Measurements from ENCODE around the gene ZDHHC11.
"Not testable (repeated sequence)": the region's sequence is repeated elsewhere in the genome, so short reads cannot be mapped to it uniquely, and the experiment has no call there.

The ZDHHC11 gene

GRCh38 chr5:842402-843221, 8.2 kb downstream of the ZDHHC11 start:
- not testable (repeated sequence) for DNase-seq

GRCh38 chr5:841531-842401, 9.0 kb downstream of the ZDHHC11 start:
- not testable (repeated sequence) for DNase-seq

DNA sequence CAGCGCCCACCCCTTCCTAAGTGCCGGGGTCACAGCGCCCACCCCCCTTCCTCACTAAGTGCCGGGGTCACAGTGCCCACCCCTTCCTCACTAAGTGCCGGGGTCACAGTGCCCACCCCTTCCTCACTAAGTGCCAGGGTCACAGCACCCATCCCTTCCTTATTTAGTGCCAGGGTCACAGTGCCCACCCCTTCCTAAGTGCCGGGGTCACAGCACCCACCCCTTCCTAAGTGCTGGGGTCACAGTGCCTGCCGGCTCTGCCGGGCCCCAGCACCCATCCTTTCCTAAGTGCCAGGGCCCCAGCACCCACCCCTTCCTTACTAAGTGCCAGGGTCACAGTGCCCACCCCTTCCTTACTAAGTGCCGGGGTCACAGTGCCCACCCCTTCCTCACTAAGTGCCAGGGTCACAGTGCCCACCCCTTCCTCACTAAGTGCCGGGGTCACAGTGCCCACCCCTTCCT, 9.8 kb downstream of the ZDHHC11 start:
- not testable (repeated sequence) for DNase-seq

GRCh38 chr5:840118-840973, 10.4 kb downstream of the ZDHHC11 start:
- DNase-seq: not testable (repeated sequence)

- not testable (repeated sequence) for DNase-seq
Measured at GRCh38 chr5:838431-838851, 12.3 kb downstream of the ZDHHC11 start.

GRCh38 chr5:837621-838121, 13.1 kb downstream of the ZDHHC11 start:
- DNase-seq: not testable (repeated sequence)

- not testable (repeated sequence) for DNase-seq
Measured at GRCh38 chr5:835933-836612, 14.7 kb downstream of the ZDHHC11 start.

GRCh38 chr5:834013-834412, 16.8 kb downstream of the ZDHHC11 start:
- DNase-seq: not testable (repeated sequence)

- not testable (repeated sequence) for DNase-seq
Measured at GRCh38 chr5:828194-828593, 22.6 kb downstream of the ZDHHC11 start.

DNA sequence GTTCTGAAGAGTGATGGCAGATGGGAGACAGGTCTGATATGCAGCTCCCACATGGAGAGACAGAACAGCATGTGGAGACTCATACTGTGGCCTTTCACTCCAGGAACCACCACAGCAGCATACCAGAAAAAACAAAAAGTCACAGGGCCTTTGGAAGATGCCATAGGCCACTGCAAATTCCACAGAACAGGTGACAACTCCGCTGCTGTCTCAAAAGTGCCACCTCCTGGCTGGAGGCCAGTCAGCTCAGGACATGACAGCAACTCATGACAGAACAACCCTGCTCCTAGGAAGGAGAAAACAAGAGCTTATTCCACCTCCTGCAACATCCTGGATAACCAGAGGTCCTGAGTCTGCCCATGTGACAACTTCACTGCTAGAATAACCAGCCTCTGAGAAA, 25.2 kb downstream of the ZDHHC11 start:
- DNase-seq: not testable (repeated sequence)

GRCh38 chr5:821504-821903, 29.3 kb downstream of the ZDHHC11 start:
- no peak for DNase-seq

DNA sequence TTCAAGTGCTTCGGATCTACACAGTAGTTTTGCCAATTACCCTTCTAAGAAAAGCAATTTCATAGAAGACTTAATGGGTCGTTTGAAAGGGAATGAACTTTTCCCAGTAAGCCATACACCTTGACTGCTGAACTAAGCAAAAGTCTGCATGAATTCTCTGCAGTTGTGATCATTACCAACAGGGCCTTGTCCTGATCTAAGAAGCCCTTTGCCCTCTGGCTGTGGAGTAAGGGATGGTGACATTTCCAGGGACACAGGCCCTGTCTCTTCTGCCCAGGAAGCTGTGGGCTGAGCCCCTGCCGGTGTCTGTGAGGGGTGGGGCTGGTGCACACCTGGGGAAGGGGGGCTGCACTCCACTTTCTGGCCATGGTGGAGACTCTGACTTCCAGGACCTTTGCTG, 30.5 kb downstream of the ZDHHC11 start:
- DNase-seq: no peak

DNA sequence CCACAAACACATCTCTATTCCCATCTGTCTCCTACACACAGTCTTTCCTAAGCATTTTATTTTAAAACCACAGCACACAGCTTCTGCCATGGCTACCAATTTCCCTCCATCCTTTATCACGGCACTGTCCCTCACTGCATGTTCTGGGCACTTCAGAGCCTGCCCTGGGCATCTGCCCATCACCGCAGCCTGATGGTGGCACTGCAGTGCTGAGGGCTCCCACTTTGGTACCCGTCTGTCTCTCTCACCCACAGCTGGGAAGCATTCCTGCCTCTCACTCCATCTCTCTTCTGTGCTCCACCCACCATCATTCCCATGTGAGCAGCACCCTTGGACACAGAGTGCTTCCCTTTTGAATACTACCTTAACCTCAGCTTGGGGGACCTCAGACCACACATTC, 31.7 kb downstream of the ZDHHC11 start:
- no peak for DNase-seq

GRCh38 chr5:816176-816575, 34.6 kb downstream of the ZDHHC11 start:
- no peak for DNase-seq

- no peak for DNase-seq
Measured at GRCh38 chr5:815449-815848, 35.3 kb downstream of the ZDHHC11 start.

GRCh38 chr5:813575-813974, 37.2 kb downstream of the ZDHHC11 start:
- not testable (repeated sequence) for DNase-seq

DNA sequence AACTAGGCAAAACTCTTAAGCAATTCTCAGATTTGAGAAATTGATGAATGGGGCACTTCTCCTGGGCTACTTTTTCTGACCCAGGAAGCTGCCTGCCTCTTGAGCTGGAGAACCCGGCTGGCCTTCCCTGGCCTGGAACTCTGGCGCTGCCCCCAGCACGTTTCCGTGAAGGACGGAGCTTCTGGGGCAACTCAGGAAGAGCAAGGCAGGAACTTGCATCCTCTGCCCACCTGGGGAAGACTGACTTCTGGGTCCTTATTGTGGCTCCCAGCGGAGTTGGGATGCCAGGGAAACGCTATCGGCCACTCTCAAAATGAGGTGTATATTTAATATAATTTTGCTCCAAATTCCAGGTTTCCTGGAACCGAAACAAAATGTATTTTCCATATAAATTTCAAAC, 39.4 kb downstream of the ZDHHC11 start:
- not testable (repeated sequence) for DNase-seq

DNA sequence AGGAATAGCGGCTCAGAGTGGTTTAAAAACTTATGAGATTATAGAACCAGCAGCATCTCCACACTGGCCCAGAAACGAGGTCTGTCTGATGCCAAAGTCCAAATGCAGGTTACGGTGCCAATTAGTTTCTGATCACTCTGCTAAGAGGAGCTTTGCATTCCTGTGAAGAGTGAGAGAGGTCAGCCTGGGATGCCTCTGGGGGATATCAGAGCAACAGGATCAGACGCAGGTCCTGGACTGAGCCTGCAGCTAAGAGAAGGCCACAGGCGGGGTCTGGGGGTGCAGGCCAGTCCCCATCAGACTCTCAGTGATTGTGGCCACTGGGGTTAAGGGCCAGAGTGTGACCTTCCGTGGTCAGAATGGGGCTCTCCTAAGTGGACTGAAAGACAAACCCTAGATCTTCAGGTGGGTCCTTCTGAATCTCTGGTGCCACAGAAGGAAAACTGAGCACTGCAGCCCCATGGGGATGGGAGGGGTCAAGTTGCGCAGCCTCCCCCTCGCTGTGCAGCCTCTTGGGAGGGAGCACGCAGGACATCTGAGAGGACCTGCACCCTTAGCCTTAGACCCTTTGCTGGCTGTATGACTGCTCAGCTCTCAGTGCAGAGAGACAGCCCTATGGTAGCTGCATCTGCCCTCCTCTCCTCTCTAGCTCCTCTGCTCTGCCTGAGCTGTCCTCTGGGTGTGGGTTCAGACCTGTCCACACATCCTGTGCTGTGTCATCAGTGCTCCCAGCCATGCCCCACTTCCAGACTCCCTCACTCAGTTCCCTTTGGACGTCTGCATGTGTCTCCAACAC, 42.9 kb downstream of the ZDHHC11 start:
- DNase-seq: not testable (repeated sequence)

DNA sequence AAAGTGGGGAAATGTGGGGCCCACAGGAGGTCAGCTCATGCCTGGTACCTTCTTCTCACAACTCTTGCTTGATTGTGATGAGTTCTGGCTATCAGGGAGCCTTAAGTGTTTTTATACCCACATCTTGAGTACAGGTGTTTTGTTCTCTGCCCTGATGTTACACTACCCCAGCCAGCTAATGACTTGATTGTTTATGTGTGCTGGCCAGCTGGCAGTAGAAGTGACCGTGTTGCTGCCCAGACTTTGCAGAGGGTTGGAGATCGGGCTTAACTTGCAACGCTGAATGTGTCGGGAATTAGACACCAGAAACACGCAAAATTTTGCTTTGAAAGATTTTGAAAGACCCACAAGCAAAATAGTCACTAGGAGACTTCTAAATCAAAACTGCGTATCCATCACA, 49.3 kb downstream of the ZDHHC11 start:
- no peak for DNase-seq

- DNase-seq: not testable (repeated sequence)
Measured at GRCh38 chr5:801055-801454, 49.7 kb downstream of the ZDHHC11 start.
